HUES6 (cell line): ENCODE data around the gene TCEAL9.

ENCODE experiments used
- H3K27ac ChIP-seq: 2 replicates; pipeline ENCODE4 v1.7.0; 2013; ENCODE audit warnings: low read depth, mild to moderate bottlenecking, low read length, inconsistent platforms
- H3K27me3 ChIP-seq: 2 replicates; pipeline ENCODE4 v1.6.1; 2013; ENCODE audit warnings: low read length; ENCODE audit not compliant: control insufficient read depth, insufficient read depth
- H3K36me3 ChIP-seq: 2 replicates; pipeline ENCODE4 v1.6.1; 2013; ENCODE audit warnings: low read length; ENCODE audit not compliant: control insufficient read depth, insufficient read depth
- H3K4me1 ChIP-seq: 2 replicates; pipeline ENCODE4 v1.6.1; 2013; ENCODE audit warnings: low read length; ENCODE audit not compliant: control insufficient read depth, insufficient read depth
- H3K4me3 ChIP-seq: 2 replicates; pipeline ENCODE4 v1.5.1; 2013; ENCODE audit warnings: low read depth, low read length
- H3K9ac ChIP-seq: one replicate; pipeline ENCODE4 v1.6.1; 2013; ENCODE audit warnings: mild to moderate bottlenecking, low read length
- H3K9me3 ChIP-seq: 2 replicates; pipeline ENCODE4 v1.6.1; 2013; ENCODE audit warnings: low read depth, low read length; ENCODE audit not compliant: control insufficient read depth, insufficient read depth

TCEAL9 gene, protein sequence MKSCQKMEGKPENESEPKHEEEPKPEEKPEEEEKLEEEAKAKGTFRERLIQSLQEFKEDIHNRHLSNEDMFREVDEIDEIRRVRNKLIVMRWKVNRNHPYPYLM

DNA sequence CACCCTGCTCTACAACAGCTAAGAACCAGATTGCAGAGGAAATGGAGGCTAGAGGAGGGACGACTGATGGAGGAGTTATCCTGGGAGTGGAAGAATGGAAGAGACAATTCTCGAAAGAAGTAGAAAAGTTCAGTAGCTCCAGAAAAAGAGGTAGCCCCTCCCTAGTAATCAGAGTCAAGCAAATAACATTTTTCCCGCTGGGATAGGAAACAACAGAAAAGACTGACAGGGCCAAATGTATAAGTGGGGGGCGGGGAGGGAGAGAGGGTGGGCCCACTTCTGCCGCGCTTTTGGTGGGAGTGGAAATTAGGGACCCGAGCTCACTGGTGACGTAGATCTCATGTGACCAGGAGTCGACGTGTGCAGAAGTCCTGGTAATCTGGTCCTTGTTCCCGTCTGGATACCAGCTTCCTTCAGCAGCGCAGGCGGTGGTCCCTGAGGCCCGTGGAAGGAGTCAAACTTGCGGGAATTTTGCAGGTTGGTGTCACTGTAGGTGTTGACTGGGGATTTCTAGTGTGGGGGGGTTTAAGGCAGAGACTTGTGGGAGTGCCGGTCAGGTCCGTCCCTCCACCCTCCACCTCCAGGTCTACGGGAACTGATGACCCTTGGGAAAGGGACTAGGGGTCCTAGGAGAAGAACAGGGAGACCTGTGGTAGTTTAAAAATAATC is at the start of gene TCEAL9:
TCEAL9 (plus strand) TSS at position 377 of the 669 bp plus-strand sequence. CDS start 1,179 bp downstream, outside the sequence.
- Histone ChIP-seq H3K9me3 (no peaks in the 10 kb centered on the region), H3K27ac (peak within 1 kb of the TSS; percentile 52; the same call in 1 of the 2 replicates)

DNA sequence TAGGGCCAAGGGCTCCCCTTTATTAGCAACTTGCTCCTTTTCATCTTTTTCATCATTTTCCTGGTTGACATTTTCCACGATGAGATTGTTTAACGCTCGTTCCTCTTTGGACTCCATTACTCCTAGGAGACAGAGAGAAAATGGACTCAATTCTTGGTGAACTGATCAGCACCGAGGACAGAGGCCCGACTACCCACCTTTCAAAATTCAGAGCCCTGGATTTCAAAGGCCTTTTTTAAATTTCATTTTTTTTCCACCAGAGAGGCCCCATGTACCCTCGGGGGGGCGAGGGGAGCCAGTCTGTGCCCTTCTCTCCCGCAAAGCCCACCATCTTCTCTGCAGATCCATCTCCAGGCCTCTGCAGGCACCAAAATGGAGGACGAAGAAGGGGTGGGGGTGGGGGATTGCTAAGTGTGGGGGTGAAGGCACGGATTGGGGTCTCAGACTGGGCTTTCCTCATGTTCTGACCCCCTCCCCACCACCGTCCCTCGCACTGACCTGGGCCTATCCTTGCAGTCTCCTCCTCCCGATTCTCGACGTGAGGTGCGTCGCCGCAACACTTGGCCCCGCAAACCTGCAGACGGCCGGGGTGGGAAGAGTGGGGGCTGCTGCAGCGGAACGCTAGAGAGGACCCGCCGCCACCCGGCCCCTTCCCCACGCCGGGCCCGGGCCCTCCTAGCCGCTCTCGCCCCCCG is 46.3 kb upstream of the TCEAL9 start:
- peaks cover 2% of the 10 kb centered on the region; the same call in 1 of the 2 replicates for H3K4me1 ChIP-seq
- no peak overlapping the region for H3K27ac ChIP-seq
- no peaks in the 10 kb centered on the region; the same call in 1 of the 2 replicates for H3K36me3 ChIP-seq
- H3K9ac ChIP-seq = peak overlapping the region; percentile 55
- H3K27me3 ChIP-seq = peaks cover 15% of the 10 kb centered on the region
- H3K9me3 ChIP-seq = no peaks in the 10 kb centered on the region
- H3K4me3 ChIP-seq = peak overlapping the region; percentile 73

More for the DNA sequence above, at the start of gene TCEAL9:
- Histone ChIP-seq H3K4me3 (peak within 1 kb of the TSS; percentile 81), H3K36me3 (peaks cover 11% of the 10 kb centered on the region), H3K4me1 (peaks cover 4% of the 10 kb centered on the region; the same call in 1 of the 2 replicates), H3K9ac (peak within 1 kb of the TSS; percentile 91), H3K27me3 (no peaks in the 10 kb centered on the region; the same call in 1 of the 2 replicates)

DNA sequence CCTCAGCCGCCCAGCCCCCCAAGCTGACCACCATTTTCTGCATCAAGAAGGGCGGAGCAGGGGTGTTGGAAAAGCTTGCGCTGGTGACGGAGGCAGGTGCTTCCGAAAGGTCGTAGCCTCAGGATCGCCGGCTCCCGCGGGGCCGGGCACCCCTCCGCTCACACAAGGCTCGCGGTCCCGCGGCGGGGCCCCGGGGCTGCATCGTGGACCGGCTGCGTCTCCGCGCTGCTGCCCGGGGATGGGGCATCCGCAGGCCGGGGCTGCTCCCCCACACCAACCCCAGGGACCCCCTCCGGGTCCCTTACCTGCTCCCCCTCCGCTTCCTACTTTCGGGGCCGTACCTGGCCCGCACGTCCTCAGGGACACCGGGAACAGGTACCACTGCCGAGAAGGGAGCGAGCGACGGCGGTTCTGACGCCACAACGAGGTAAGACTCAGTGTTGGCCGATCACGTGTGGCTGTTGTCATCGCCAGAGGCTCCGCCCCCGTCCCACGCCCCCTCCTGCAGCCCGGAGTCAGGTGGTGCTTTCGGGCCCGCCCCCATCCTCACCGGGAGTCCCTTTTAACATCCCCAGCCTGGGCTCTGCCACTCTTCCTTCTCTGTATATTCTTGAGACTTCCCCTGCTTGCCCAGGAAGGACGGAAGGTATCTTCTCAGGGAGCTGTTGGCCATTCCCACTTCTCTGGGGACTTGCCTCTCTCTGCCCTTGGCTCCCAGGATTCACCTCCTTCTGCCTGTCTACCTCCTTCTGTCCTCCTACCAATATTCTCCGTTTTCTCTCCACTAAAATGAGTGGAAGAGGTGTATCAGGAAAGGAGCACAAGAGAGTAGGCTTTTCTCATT is 45.5 kb upstream of the TCEAL9 start, which contains the start of gene BEX2:
BEX2 (minus strand) TSS at position 436 of the 844 bp plus-strand sequence. CDS start 1,014 bp downstream, outside the sequence.
- Histone ChIP-seq H3K36me3 (no peaks in the 10 kb centered on the region; the same call in 1 of the 2 replicates), H3K9ac (peak within 1 kb of the TSS; percentile 55), H3K27ac (no peak within 1 kb of the TSS), H3K9me3 (no peaks in the 10 kb centered on the region), H3K4me3 (peak within 1 kb of the TSS; percentile 73), H3K4me1 (peaks cover 2% of the 10 kb centered on the region; the same call in 1 of the 2 replicates), H3K27me3 (peaks cover 15% of the 10 kb centered on the region)

DNA sequence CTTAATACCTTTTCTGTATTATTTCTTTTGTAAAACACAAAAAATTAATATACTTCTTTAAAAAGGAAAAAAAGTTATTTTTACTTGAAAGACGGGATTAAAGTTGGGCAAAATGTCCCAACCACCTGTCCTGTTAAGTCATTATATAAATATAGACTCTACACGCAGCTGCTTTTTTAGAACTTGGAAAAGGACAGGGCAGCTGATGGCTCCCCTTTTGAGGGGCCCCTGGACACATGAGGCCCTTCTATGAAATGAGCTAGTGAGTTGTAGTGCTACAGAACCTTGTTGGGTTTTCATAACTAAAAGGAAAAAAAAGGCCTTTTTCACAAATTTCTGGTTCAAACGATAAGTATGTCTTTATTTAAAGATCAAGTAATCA is 44.9 kb upstream of the TCEAL9 start:
- H3K9ac ChIP-seq = no peak overlapping the region
- H3K9me3 ChIP-seq = no peaks in the 10 kb centered on the region
- peaks cover 2% of the 10 kb centered on the region; the same call in 1 of the 2 replicates for H3K4me1 ChIP-seq
- no peaks in the 10 kb centered on the region; the same call in 1 of the 2 replicates for H3K36me3 ChIP-seq
- H3K27me3 ChIP-seq = peaks cover 15% of the 10 kb centered on the region
- H3K27ac ChIP-seq = no peak overlapping the region
- H3K4me3 ChIP-seq = peak overlapping the region; percentile 73

DNA sequence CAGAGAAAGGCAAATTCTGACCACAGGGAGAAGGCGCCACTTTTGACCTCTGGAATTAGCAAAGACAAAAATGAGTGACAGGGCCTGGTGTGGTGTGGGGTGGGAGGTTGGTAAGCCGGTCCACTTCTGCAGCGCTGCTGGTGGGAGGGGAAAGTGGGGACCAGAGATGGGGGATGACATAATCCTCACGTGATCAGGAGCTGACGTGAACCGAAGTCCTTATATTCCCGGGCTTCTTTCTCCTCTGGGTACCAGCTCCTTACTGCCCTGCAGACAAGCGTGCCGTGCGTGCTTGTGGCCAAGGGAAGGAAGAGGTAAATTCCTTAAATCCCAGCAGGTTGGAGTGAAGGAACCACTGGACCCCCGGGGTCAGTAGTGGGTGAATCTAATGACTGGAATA is 26.3 kb upstream of the TCEAL9 start, which contains the start of gene TCEAL7:
TCEAL7 (plus strand) TSS at position 249 of the 400 bp plus-strand sequence. CDS start 1,165 bp downstream, outside the sequence.
- H3K4me3 ChIP-seq = peak within 1 kb of the TSS; percentile 54
- H3K27ac ChIP-seq = no peak within 1 kb of the TSS
- peak within 1 kb of the TSS; percentile 32 for H3K9ac ChIP-seq
- no peaks in the 10 kb centered on the region for H3K9me3 ChIP-seq
- peaks cover 30% of the 10 kb centered on the region for H3K4me1 ChIP-seq
- H3K36me3 ChIP-seq = no peaks in the 10 kb centered on the region
- H3K27me3 ChIP-seq = peaks cover 11% of the 10 kb centered on the region; the same call in 1 of the 2 replicates

DNA sequence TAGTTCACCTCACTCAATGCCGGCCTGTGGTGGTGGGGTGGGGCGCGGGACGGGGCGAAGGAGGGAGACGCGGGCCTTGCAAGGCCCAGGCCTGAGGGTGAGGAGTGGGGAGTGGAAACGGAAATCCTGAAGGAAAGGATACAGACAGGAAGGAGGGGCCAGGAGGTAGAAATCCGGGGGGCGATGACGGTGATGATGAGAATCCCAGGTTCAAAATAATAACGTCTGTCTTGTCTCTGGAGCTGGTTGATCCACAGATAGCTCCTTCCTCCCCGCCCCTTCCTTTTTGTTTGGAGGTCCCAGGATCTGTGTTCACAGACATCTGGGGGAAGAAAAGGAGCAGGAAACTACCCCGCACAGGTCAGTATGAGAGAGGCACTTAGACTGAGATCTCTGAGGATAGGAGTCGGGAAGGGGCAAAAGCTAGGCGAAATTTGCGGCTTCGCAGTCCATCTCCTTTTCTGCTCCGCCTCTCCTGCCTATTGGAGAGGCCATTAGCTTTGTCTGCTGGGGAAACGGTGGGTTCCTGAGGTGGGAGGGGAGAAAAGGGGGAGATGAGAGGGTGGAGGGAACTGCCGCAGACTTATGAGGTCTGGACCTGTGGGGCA is 25.5 kb upstream of the TCEAL9 start:
- peak overlapping the region; percentile 54 for H3K4me3 ChIP-seq
- H3K4me1 ChIP-seq = peaks cover 30% of the 10 kb centered on the region
- no peak overlapping the region for H3K27ac ChIP-seq
- H3K9ac ChIP-seq = peak overlapping the region; percentile 32
- H3K9me3 ChIP-seq = no peaks in the 10 kb centered on the region
- H3K36me3 ChIP-seq = no peaks in the 10 kb centered on the region
- H3K27me3 ChIP-seq = peaks cover 15% of the 10 kb centered on the region; the same call in 1 of the 2 replicates

DNA sequence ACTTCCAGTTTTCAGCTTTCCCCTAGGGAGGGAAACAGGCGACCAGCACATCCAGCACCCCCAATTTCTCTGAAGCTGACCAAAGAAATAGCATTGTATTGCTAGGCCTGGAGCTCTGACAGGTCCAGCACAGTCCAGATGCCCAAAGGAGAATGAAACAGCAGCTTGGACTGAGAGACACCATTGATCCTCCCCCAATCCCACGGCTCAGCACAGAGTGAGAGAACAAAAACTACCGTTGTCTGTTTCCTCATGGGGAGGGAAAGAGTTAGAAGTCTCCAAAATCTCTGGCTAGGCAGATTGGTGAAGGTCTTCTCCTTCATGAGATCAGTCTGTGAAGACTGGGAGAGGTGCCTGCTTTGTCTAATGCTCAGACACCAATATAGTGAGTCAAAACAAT is 17.6 kb upstream of the TCEAL9 start:
- Histone ChIP-seq H3K36me3 (no peaks in the 10 kb centered on the region), H3K9me3 (no peaks in the 10 kb centered on the region), H3K27me3 (peaks cover 9% of the 10 kb centered on the region; the same call in 1 of the 2 replicates), H3K27ac (no peak overlapping the region), H3K4me3 (no peak overlapping the region), H3K4me1 (peaks cover 2% of the 10 kb centered on the region; the same call in 1 of the 2 replicates), H3K9ac (no peak overlapping the region)

DNA sequence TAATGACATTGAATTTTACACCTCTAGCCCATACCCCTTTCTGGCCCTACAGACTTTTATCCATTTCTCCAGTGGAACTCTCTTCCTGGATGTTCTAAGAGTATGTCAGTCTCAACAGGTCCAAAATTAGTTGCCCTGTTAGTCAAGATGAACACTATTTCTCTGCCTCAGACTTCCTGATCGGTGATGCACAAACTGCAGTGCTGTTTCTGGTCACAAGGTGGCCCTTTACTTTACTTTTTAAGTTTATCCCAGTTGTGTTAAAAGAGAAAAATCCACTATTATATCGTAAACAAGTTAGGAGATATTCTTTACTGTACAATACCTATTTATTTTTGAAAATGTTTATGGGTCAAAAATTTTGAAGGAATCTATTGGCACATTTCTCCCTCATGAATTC is 13.2 kb upstream of the TCEAL9 start:
- no peaks in the 10 kb centered on the region; the same call in 1 of the 2 replicates for H3K4me1 ChIP-seq
- peaks cover 7% of the 10 kb centered on the region; the same call in 1 of the 2 replicates for H3K27me3 ChIP-seq
- H3K9me3 ChIP-seq = no peaks in the 10 kb centered on the region
- H3K9ac ChIP-seq = no peak overlapping the region
- no peak overlapping the region for H3K4me3 ChIP-seq
- no peaks in the 10 kb centered on the region for H3K36me3 ChIP-seq
- H3K27ac ChIP-seq = no peak overlapping the region

DNA sequence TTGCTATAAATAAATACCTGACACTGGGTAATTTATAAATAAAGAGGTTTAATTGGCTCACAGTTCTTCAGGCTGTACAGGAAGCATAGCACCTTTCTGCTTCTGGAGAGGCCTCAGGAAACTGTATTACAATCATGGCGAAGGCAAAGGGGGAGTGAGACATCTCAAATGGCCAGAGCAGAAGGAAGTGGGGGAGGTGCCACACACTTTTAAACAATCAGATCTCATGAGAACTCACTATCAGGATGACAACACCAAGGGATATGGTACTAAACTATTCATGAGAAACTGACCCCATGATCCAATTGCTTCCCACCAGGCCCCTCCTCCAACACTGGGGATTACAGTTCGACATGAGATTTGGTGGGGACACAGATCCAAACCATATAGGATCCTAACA is 11.7 kb upstream of the TCEAL9 start:
- Histone ChIP-seq H3K9ac (no peak overlapping the region), H3K36me3 (no peaks in the 10 kb centered on the region), H3K4me1 (no peaks in the 10 kb centered on the region; the same call in 1 of the 2 replicates), H3K4me3 (no peak overlapping the region), H3K27ac (no peak overlapping the region), H3K9me3 (no peaks in the 10 kb centered on the region), H3K27me3 (peaks cover 15% of the 10 kb centered on the region; the same call in 1 of the 2 replicates)
